Measurements from ENCODE around the gene EFCAB8.

The EFCAB8 gene

GRCh38 chr20:32845786-32846185, 12.9 kb upstream of the EFCAB8 start:
- no peak for TF ChIP-seq EZH2 (IDR thresholded peaks at IDR 0.05; ENCODE audit: borderline replicate concordance, low read length)
- no peak for TF ChIP-seq CTCF (IDR thresholded peaks at IDR 0.05; ENCODE audit: low read length)
- Histone ChIP-seq H3K9me3 (ENCODE audit: low read length) (no peaks in the 10 kb centered on the region), H3K36me3 (ENCODE audit: insufficient read depth, low read length) (peaks cover 92% of the 10 kb centered on the region), H3K79me2 (ENCODE audit: insufficient read depth, low read length) (peaks cover 11% of the 10 kb centered on the region), H3K27me3 (ENCODE audit: insufficient read depth, low read length) (no peaks in the 10 kb centered on the region), H3K4me2 (ENCODE audit: low read length) (no peak overlapping the region), H3K4me1 (ENCODE audit: insufficient read depth, low read length, severe bottlenecking) (no peaks in the 10 kb centered on the region), H3K9ac (ENCODE audit: low read length) (no peak overlapping the region), H4K20me1 (ENCODE audit: insufficient read depth, low read length) (no peaks in the 10 kb centered on the region), H2AFZ (ENCODE audit: low read length) (no peak overlapping the region), H3K27ac (ENCODE audit: low read depth, low read length, poor library complexity, severe bottlenecking) (no peak overlapping the region), H3K4me3 (ENCODE audit: low read depth, low read length, poor library complexity, severe bottlenecking) (no peak overlapping the region), H3F3A (ENCODE audit: insufficient read depth, low read length) (no peaks in the 10 kb centered on the region), H3K9me2 (ENCODE audit: low read depth, low read length) (no peaks in the 10 kb centered on the region)

- TF ChIP-seq CTCF (IDR thresholded peaks at IDR 0.05; ENCODE audit: low read length) (no peak), EZH2 (IDR thresholded peaks at IDR 0.05; ENCODE audit: borderline replicate concordance, low read length) (no peak)
- H3K27ac ChIP-seq (ENCODE audit: low read depth, low read length, poor library complexity, severe bottlenecking): no peak overlapping the region
- no peak overlapping the region for H2AFZ ChIP-seq (ENCODE audit: low read length)
- H3K9ac ChIP-seq (ENCODE audit: low read length): no peak overlapping the region
- H3K9me3 ChIP-seq (ENCODE audit: low read length): no peaks in the 10 kb centered on the region
- no peaks in the 10 kb centered on the region for H3K9me2 ChIP-seq (ENCODE audit: low read depth, low read length)
- H3K4me1 ChIP-seq (ENCODE audit: insufficient read depth, low read length, severe bottlenecking): no peaks in the 10 kb centered on the region
- no peak overlapping the region for H3K4me3 ChIP-seq (ENCODE audit: low read depth, low read length, poor library complexity, severe bottlenecking)
- H3K79me2 ChIP-seq (ENCODE audit: insufficient read depth, low read length): peaks cover 11% of the 10 kb centered on the region
- peaks cover 95% of the 10 kb centered on the region for H3K36me3 ChIP-seq (ENCODE audit: insufficient read depth, low read length)
- no peaks in the 10 kb centered on the region for H4K20me1 ChIP-seq (ENCODE audit: insufficient read depth, low read length)
- H3K4me2 ChIP-seq (ENCODE audit: low read length): no peak overlapping the region
- H3K27me3 ChIP-seq (ENCODE audit: insufficient read depth, low read length): no peaks in the 10 kb centered on the region
- no peaks in the 10 kb centered on the region for H3F3A ChIP-seq (ENCODE audit: insufficient read depth, low read length)
Measured at GRCh38 chr20:32846852-32847251, 11.9 kb upstream of the EFCAB8 start.

- 0 out of 2 replicates have a peak, but pooled peaks cover 7% of the 10 kb centered on the region for H3K79me2 ChIP-seq (ENCODE audit: insufficient read depth, low read length)
- H3K9me2 ChIP-seq (ENCODE audit: low read depth, low read length): no peaks in the 10 kb centered on the region
- H3K9ac ChIP-seq (ENCODE audit: low read length): no peak overlapping the region
- H3F3A ChIP-seq (ENCODE audit: insufficient read depth, low read length): no peaks in the 10 kb centered on the region
- no peaks in the 10 kb centered on the region for H3K9me3 ChIP-seq (ENCODE audit: low read length)
- peaks cover 95% of the 10 kb centered on the region for H3K36me3 ChIP-seq (ENCODE audit: insufficient read depth, low read length)
- H2AFZ ChIP-seq (ENCODE audit: low read length): no peak overlapping the region
- H3K4me3 ChIP-seq (ENCODE audit: low read depth, low read length, poor library complexity, severe bottlenecking): no peak overlapping the region
- H3K4me2 ChIP-seq (ENCODE audit: low read length): no peak overlapping the region
- H3K27ac ChIP-seq (ENCODE audit: low read depth, low read length, poor library complexity, severe bottlenecking): no peak overlapping the region
- TF ChIP-seq EZH2 (IDR thresholded peaks at IDR 0.05; ENCODE audit: borderline replicate concordance, low read length) (no peak), CTCF (IDR thresholded peaks at IDR 0.05; ENCODE audit: low read length) (no peak)
- no peaks in the 10 kb centered on the region for H3K4me1 ChIP-seq (ENCODE audit: insufficient read depth, low read length, severe bottlenecking)
- no peaks in the 10 kb centered on the region for H4K20me1 ChIP-seq (ENCODE audit: insufficient read depth, low read length)
- H3K27me3 ChIP-seq (ENCODE audit: insufficient read depth, low read length): no peaks in the 10 kb centered on the region
Measured at GRCh38 chr20:32847964-32848363, 10.8 kb upstream of the EFCAB8 start.
